ENCODE data around the gene MGRN1. TPM values are rescaled to one million over a fixed set of nuclear protein-coding genes. Genes with fewer than 3 reads are reported as not detected.

MGRN1 gene
- total and polyA plus RNA-seq, 2 donors (not counting 3 experiments of a cell fraction or from before 2014, with no cell fraction given): 15.6 to 73.0 TPM

- BruUV-seq (replicated peaks): no TSS peak
- intact Hi-C loops (cut with micrococcal nuclease) (no loop called here), dilution Hi-C loops (cut with MboI; ENCODE audit: extremely low pct_ligation_motif_present, low sequenced_read_pairs) (no loop called here)
- DNase-seq (ENCODE audit: low read depth, low spot score): no peak
- Histone ChIP-seq H3K9me1 (replicated peaks; ENCODE audit: control insufficient read depth, extremely low read depth, insufficient read depth, low read length) (no peaks in the 10 kb centered on the region), H3K27ac (ENCODE audit: insufficient read depth, low read depth, low read length) (no peak overlapping the region), H3K4me3 (replicated peaks in 1 of 3; ENCODE audit: insufficient read depth in 1 of 3, low read depth in 1 of 3, low read length in 3 of 3) (no peak overlapping the region), H3K79me2 (ENCODE audit: control insufficient read depth, insufficient read depth, low read length) (peaks cover 2% of the 10 kb centered on the region), H3K4me1 (ENCODE audit: control insufficient read depth, extremely low read depth, insufficient read depth, low read length) (no peaks in the 10 kb centered on the region), H3K36me3 (ENCODE audit: control insufficient read depth in 2 of 2, extremely low read depth in 1 of 2, insufficient read depth in 2 of 2, low read length in 2 of 2) (peaks cover 0 to 7% of the 10 kb centered on the region in 2 experiments), H3K27me3 (ENCODE audit: control insufficient read depth in 2 of 2, insufficient read depth in 2 of 2, low read length in 2 of 2) (peaks cover 0 to 2% of the 10 kb centered on the region in 2 experiments), H3K9me3 (replicated peaks; ENCODE audit: control insufficient read depth, insufficient read depth, low read length) (no peaks in the 10 kb centered on the region), H4K20me1 (replicated peaks; ENCODE audit: control insufficient read depth, extremely low read depth, insufficient read depth, low read length) (no peaks in the 10 kb centered on the region), H3K9ac (replicated peaks; ENCODE audit: extremely low read depth, insufficient read depth, low read length) (no peak overlapping the region), H3K4me2 (ENCODE audit: insufficient read depth, low read length) (no peak overlapping the region), H2AFZ (ENCODE audit: low read depth, low read length) (no peak overlapping the region)
- no peak for FAIRE-seq
- ChIA-PET CTCF (interaction anchor here (1.2 kb wide), 1 partner anchor 18 kb away, joined by 3 read pairs; the partner anchor contains the start of gene MGRN1), POLR2A (no interaction called here)
- TF ChIP-seq EZH2 (IDR thresholded peaks at IDR 0.05; ENCODE audit: borderline replicate concordance, low read depth, low read length, severe bottlenecking) (no peak), FOS (IDR thresholded peaks at IDR 0.05; ENCODE audit: borderline replicate concordance, insufficient read depth, low read length) (no peak), CTCF (IDR thresholded peaks at IDR 0.05; ENCODE audit: extremely low read depth in 1 of 2, insufficient read depth in 1 of 2, low read depth in 1 of 2, low read length in 2 of 2) (no peak), POLR2AphosphoS5 (IDR thresholded peaks at IDR 0.05; ENCODE audit: insufficient read depth, low read depth, low read length) (no peak), POLR2A (IDR thresholded peaks at IDR 0.05; ENCODE audit: low read depth, low read length) (no peak), MYC (IDR thresholded peaks at IDR 0.05; ENCODE audit: low read depth, low read length) (no peak), GATA2 (IDR thresholded peaks at IDR 0.05; ENCODE audit: insufficient read depth, insufficient read length, low read depth, low read length) (no peak), JUN (IDR thresholded peaks at IDR 0.05; ENCODE audit: borderline replicate concordance, insufficient read depth, insufficient read length, low read depth) (no peak)
- TF ChIP-seq, protein P1, sequence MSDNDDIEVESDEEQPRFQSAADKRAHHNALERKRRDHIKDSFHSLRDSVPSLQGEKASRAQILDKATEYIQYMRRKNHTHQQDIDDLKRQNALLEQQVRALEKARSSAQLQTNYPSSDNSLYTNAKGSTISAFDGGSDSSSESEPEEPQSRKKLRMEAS (IDR thresholded peaks at IDR 0.05; ENCODE audit: insufficient read depth, insufficient read length): no peak
These were observed 18.3 kb upstream of the MGRN1 start for GRCh38 chr16:4606354-4606753.

Data from endothelial cell of umbilical vein (primary cell).